C4-2B (cell line): ENCODE data around the gene GOSR2.

Experiments used
- H3K27ac ChIP-seq: fragments of 450-650 bp; 2 replicates; pipeline ENCODE4 v1.5.1; 2017
- ZFX ChIP-seq: fragments of 450-650 bp; IDR thresholded peaks from 2 replicates; pipeline ENCODE4 v1.6.1; 2017
- TF ChIP-seq, protein P1 (sequence below): fragments of 450-650 bp; conservative IDR thresholded peaks from 2 replicates; pipeline ENCODE4 v1.5.1; 2017; ENCODE audit warnings: mild to moderate bottlenecking

The GOSR2 gene

DNA sequence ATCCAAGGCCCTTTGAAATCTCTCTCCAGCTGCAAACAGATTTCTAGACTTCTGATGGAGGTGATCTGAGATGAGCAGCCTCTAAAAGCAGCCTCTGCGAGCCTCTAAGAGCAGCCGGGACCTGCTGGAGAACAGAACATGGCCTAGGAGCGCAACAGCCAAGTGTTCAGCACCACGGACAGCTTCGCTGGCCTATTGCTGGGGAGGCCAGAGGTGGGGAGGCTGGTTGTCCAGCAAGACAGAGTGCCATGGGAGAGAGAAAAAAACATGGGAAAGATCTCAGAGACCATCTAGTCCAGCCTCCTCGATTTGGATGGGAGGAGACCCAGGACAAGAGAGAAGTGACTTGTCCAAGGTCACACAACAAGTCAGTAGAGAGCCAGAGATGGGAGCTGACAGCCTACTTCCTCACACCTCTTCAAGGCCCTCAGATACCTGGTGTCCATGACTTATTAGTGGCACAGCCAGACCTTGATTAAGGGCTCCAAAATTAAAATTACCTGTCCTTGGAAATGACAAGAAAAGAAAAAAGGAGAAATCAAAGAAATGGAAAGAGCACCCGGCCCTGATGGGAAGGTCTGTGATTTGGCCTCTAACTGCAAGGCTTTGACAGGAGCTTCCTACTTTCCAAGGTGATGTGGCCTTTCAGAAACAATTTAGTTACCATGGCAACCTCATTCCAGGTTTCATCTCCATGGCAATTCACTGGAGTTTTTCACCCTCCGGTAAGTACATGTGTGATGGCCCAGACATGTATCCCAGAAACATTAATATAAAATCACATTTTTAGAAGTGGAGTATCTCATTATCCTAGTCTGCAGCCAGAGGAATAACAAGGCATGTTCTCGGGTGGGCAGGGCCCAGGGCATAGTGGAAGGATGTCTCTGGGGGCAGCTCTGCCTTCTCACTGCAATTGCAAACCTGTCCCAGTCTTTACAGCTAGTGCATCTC is 41.6 kb downstream of the GOSR2 start:
- no peak overlapping the region for H3K27ac ChIP-seq
- TF ChIP-seq, protein P1, sequence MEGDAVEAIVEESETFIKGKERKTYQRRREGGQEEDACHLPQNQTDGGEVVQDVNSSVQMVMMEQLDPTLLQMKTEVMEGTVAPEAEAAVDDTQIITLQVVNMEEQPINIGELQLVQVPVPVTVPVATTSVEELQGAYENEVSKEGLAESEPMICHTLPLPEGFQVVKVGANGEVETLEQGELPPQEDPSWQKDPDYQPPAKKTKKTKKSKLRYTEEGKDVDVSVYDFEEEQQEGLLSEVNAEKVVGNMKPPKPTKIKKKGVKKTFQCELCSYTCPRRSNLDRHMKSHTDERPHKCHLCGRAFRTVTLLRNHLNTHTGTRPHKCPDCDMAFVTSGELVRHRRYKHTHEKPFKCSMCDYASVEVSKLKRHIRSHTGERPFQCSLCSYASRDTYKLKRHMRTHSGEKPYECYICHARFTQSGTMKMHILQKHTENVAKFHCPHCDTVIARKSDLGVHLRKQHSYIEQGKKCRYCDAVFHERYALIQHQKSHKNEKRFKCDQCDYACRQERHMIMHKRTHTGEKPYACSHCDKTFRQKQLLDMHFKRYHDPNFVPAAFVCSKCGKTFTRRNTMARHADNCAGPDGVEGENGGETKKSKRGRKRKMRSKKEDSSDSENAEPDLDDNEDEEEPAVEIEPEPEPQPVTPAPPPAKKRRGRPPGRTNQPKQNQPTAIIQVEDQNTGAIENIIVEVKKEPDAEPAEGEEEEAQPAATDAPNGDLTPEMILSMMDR = no peak
- TF ChIP-seq ZFX = no peak

DNA sequence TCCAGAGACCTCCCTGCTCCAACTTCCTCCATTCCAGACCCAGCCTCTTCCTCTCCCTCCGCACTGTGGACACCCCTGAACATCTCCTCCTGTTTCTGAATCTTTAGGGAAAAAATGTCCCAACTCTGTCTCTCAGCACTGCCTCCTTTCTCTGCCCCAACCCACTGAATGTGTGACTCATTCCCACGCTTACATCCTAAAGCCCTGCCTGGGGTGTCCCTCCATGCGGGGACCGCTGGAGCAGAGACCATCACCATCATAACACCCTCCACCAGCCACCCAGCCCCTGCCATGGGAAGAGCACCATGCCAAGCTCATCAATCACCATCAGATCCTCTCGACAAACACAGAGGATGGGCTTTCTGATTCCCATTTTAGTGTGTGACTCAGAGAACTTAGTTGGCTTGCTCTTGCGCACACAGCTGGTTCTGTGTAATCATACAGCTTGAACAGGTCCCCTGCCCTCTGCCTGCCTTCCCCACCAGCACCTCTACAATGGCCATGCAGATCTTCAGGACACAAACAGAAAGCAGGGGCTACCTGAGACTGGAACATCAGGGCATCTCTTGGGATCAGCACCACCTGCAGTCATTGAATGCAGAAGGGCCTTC is 45.4 kb downstream of the GOSR2 start:
- no peak overlapping the region for H3K27ac ChIP-seq
- TF ChIP-seq, protein P1 = no peak
- TF ChIP-seq ZFX = no peak

DNA sequence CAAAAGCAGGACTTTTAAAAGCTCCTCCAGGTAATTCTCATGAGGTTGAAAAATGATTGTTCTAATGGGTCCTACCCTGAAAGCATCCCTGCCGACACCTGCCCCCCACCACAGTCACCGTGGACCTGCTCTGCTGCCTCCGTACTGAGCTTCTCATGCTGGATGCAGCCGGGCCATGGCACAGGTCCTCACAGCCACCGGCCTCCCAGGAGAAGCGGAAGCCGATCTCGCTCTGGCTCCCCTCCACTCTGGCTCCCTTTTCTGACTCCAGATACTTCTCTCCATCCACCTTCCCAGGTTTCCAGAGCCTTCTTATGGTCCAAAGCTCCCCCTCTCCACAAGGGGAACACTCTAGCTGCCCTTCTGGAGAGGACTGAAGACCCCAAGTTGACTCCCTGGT is 45.9 kb downstream of the GOSR2 start:
- no peak for TF ChIP-seq ZFX
- TF ChIP-seq, protein P1 = no peak
- no peak overlapping the region for H3K27ac ChIP-seq

DNA sequence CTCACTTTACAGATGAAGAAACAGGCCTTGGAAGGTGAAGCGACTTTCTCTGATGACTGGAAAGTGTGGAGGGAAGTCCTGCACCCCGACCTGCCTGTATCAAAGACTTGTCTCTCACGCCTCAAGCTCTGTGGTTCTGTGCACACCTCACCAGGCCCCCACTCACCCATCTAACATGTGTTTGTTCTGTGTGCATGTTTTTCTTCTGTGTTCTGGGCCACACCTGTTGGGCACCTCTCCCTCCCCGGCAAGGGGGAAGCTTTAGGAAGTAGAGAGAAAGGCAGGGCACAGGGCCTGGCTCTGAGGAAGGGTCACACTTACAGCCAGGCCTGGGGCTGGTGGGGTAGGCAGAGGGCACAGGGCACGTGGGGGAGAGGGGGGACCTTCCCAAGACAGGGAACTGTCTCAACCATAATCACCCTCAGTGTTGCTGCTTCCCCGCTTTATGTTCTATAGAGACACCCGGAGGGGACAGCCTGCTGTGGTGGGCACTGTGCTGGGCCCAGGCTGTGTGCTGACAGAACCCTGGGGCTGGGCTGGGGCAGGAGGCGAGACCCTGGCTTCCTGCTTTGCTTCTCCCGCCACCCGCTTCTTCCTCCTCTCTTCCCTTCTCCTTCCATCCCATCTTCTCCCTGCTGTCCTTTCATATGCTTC is 48.8 kb downstream of the GOSR2 start:
- peak overlapping the region; percentile 87 for H3K27ac ChIP-seq
- no peak for TF ChIP-seq ZFX
- TF ChIP-seq, protein P1 = no peak

DNA sequence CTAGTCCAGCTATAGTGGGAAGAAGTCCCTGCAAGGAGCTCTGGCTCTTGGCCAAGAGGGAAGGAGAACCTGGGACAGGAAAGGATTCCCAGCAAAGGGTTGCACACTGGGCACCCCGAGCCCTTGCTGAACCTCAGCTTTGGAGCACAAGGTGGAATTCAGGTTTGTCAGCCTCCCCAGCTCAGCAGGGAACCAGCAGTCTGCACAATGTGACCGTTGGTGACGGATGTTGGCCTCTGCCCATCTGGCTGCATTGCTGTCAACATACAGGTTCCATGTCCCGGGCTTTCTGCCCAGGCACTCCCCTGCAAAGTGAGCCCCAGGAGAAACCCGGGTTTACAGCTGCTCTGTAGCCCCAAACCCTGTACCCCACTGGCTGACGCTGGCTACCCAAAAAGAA is 49.4 kb downstream of the GOSR2 start:
- H3K27ac ChIP-seq = peak overlapping the region; percentile 87
- no peak for TF ChIP-seq ZFX
- TF ChIP-seq, protein P1 = no peak

DNA sequence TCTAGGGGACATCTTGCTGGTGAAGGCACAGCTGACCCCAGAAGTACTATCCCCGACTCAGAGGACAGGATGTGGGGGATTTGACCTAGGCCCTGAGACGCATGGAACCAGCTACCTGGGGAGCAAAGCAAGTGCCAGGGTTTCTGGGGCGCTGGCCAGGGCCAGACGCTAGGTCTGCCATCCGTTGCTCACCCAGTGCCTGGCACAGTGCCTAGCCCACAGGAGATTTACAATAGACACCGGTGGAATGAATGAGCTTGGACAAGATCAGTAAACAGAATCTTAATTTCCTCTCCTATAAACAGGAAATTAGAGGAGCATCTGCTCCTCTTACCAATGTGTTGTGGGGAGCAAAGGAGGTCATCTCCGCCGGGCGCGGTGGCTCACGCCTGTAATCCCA is 51.1 kb downstream of the GOSR2 start:
- TF ChIP-seq, protein P1 = no peak
- peak overlapping the region; percentile 87 for H3K27ac ChIP-seq

DNA sequence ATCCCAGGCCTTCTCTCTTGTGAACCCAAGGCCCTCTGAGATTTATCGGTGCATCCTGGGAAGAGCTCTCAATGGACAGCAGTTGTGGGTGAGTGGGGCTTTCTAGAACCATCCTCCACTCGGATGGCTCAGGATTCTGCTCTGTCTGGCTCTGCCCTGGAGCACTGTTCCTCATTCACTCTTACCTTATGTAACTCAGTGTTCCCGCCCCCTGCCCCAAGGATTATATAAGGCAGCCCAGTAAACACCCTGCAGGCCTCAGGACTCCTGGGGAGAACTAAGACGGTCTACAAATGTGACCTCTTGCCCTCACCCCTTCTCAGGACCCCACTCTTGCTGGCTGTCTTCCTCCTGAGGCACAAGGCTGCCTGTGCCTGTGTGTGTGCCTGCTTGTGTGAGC is 52.3 kb downstream of the GOSR2 start:
- peak overlapping the region; percentile 7; the same call in 1 of the 2 replicates for H3K27ac ChIP-seq
- TF ChIP-seq, protein P1 = no peak
- TF ChIP-seq ZFX = no peak
